AG10803 (cell line): ENCODE results near the gene ATAD3B.

Experiments
- DNase-seq: peaks from one replicate; pipeline ENCODE4 v3.0.0; 2010; ENCODE audit warnings: low read depth
- H3K4me3 ChIP-seq: 2 replicates; pipeline ENCODE4 v1.5.1; 2011; ENCODE audit warnings: mild to moderate bottlenecking, low read length, control low read depth
- TF ChIP-seq, protein P1 (sequence below): conservative IDR thresholded peaks from 2 replicates; pipeline ENCODE4 v1.5.1; 2011; ENCODE audit warnings: mild to moderate bottlenecking, low read length, control low read depth, inconsistent platforms

Gene ATAD3B

DNA sequence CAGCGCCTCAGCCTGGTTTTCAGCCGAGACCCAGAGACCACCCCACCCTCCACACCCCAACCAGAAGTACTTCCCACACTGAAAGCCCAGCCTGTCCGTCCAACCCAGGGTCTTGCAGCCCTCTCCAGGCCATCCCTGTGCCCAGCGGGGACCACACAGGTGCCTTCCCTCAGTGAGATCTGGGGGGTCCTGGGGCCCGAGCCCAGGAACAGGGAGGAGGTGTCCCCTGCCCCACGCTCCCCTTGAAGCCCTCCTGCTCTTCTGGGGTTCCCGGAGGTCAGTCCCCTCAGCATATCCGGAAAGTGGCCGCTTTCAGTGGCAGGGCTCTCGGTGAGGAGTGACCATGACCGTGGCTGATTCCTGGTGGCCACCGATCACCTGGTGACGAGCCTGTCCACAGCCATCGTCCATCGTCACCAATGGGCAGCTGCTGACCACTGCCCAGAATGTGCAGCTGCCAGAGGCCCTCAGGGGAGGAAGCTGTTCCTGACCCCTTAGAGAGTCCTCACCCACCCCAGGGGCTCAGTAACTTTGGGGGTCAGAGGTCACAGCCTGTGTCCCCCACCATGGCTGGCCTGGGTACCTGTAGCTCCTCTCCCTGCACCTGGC lies 65.5 kb downstream of the ATAD3B start:
- TF ChIP-seq, protein P1, sequence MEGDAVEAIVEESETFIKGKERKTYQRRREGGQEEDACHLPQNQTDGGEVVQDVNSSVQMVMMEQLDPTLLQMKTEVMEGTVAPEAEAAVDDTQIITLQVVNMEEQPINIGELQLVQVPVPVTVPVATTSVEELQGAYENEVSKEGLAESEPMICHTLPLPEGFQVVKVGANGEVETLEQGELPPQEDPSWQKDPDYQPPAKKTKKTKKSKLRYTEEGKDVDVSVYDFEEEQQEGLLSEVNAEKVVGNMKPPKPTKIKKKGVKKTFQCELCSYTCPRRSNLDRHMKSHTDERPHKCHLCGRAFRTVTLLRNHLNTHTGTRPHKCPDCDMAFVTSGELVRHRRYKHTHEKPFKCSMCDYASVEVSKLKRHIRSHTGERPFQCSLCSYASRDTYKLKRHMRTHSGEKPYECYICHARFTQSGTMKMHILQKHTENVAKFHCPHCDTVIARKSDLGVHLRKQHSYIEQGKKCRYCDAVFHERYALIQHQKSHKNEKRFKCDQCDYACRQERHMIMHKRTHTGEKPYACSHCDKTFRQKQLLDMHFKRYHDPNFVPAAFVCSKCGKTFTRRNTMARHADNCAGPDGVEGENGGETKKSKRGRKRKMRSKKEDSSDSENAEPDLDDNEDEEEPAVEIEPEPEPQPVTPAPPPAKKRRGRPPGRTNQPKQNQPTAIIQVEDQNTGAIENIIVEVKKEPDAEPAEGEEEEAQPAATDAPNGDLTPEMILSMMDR = no peak
- no peak overlapping the region for H3K4me3 ChIP-seq
- no peak for DNase-seq

DNA sequence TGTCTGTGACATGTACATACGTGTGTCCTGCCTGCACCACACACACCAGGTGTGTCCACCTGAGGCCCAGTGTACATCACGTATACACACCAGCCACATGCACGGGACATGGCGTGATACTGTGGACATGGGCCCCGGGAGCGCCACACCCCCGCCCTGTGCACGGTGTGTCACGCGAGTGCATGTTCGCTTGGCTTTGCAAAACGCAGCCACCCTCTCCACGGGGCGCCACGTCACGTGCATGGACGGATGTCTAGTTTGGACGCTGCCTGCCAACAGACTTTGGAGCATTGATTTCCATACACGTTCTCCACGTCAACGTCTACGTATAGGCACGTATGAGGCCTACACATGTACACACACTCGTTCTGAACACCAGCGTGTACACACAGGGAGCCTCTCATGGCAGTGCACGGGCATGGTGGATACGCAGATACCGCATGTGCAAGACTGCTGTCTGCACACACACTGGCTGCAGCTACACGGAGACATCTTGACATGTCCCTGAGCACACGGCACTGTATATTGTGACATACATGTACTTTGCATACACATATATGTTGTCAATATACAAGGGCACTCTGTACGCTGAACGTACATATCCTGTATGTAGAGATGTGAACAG lies 66.2 kb downstream of the ATAD3B start:
- no peak for DNase-seq
- TF ChIP-seq, protein P1 = no peak

DNA sequence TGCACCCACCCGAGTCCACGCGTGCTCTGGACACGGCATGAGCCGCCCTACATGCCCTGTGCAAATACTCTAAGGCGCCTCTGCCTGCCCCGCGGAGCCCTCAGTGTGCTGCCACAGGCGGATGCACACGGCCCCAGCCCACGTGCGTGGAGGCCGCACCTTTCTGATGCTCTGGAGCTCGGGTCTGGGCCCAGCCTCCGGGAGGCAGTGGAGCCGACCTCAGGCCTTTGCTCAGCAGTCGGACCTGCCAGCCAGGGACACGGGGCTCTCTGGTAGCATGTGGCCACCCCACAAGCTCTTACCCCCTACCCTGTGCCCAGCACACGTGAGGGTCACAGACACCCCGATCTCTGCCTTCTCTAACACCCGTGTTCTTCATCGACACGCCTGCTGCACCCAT lies 66.8 kb downstream of the ATAD3B start:
- TF ChIP-seq, protein P1 = no peak
- DNase-seq = no peak
- no peak overlapping the region; the same call in 1 of the 2 replicates for H3K4me3 ChIP-seq

More for the DNA sequence above, 66.2 kb downstream of the ATAD3B start:
- H3K4me3 ChIP-seq = no peak overlapping the region

DNA sequence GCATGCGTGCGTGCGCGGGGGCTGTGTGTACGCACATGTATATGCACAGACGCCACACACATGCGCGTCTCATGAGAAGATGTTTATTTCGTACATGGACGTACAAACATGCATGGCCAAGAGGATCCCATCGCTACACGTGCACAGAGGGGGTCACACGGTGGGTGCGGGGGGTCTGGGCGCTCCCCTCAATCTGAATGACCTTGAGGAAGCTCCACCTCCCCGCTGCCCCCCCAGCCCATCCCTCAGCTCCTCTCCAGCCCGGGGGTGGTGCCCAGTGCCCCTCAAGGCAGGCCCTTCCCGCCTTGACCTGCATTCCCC lies 67.4 kb downstream of the ATAD3B start:
- peak overlapping the region; percentile 69 for H3K4me3 ChIP-seq
- no peak for DNase-seq
- TF ChIP-seq, protein P1 = no peak

DNA sequence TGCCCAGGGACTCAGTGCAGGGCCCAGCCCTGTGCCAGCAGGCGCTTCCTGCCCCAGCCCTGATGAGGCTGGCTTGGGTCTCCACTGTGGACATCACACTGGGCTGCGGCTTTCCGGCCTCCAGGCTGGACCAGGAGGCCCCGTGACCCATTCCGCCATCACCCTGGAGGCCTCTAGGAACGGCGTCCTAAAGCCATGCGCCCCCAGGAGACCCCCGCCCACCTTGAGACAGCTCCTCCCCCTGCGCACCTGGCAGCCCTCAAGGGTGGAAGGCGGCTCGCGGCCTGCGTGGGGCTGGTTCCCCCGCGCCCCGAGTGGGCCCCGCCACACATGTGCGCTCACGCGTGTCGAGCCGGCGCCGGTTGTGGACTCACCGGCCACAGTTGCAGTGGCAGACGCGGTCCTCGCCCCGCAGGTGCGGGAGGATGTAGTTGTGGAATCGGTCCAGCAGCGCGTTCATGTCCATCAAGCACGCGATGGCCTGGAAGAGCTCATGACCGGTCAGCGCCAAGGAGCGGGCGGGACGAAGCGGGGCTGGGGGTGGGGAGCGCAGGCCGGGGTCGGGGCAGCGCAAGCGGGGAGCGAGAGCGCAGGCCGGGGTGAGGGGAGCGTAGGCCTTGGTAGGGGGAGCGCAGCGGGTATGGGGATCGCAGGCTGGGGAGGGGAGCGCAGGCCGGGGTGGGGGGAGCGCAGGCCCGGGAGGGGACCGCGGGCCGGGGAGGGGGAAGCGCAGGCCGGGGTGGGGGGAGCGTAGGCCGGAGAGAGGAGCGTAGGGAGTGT lies 67.9 kb downstream of the ATAD3B start:
- peak; percentile 33 for DNase-seq
- TF ChIP-seq, protein P1 = no peak
- peak overlapping the region; percentile 69 for H3K4me3 ChIP-seq

DNA sequence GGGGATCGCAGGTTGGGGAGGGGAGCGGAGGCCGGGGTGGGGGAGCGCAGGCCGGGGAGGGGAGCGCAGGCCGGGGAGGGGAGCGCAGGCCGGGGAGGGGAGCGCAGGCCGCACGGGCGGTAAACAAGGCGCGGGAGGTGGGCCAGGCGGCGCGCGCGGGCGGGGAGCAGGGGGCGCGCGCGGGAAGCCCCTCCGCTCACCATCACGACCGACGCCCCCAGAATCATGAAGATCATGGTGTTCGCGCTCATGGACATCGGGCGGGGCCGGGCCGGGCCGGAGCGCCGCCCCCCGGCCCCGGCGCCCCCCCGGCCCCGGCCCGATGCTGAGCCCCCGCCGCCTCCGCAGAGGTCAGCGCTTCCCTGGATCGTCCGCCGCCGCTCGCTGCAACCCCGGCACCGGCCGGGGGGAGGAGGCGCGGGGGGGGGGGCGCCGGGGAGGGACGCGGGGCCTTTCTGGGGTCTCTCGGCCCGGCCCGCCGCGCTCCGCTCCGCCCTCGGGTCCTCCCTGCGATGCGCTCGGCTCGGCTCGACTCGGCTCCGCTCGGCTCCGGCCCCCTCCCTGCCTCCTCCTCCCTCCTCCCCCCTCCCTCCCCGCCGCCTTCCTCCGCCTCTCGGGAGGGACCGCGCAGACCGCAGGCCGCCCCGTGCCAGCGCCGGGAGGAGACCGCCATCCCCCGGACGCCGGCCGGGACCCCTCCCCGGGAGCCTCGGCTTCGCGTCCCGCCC lies 68.7 kb downstream of the ATAD3B start, which contains the start of gene TMEM240:
Gene TMEM240 (minus strand): TSS at position 535 of the 728 bp plus-strand sequence. CDS start 278 bp downstream, at position 257.
- H3K4me3 ChIP-seq = peak within 1 kb of the TSS; percentile 69
- TF ChIP-seq, protein P1 = no peak
- peak; percentile 73 for DNase-seq
